HG03135 (cell line): ENCODE results near the gene GHR.

Experiments used
- ATAC-seq: cut with Tn5 transposase; IDR thresholded peaks from one replicate; pipeline ENCODE4 v1.9.1; 2021; ENCODE audit warnings: mild to moderate bottlenecking, moderate library complexity; ENCODE audit not compliant: unreplicated experiment

Gene GHR

GRCh38 chr5:42423285-42424165 is at the start of gene GHR:
Gene GHR, plus strand, starts transcription at chr5:42423439. Its CDS starts 142,436 bp downstream, at chr5:42565875.
- ATAC-seq, result peak; percentile 67

- no peak for ATAC-seq
Measured at GRCh38 chr5:42374679-42375273, 48.5 kb upstream of the GHR start.

- ATAC-seq, result no peak
Measured at GRCh38 chr5:42377496-42377895, 45.7 kb upstream of the GHR start.

- ATAC-seq, result no peak
Measured at GRCh38 chr5:42381973-42382372, 41.3 kb upstream of the GHR start.

- no peak for ATAC-seq
Measured at GRCh38 chr5:42387563-42387962, 35.7 kb upstream of the GHR start.

GRCh38 chr5:42390115-42390514 is 33.1 kb upstream of the GHR start:
- no peak for ATAC-seq

GRCh38 chr5:42392917-42393316 is 30.3 kb upstream of the GHR start:
- ATAC-seq, result no peak

- no peak for ATAC-seq
Measured at GRCh38 chr5:42396111-42396510, 27.1 kb upstream of the GHR start.

GRCh38 chr5:42397267-42397666 is 26.0 kb upstream of the GHR start:
- ATAC-seq, result no peak

GRCh38 chr5:42399702-42400101 is 23.5 kb upstream of the GHR start:
- ATAC-seq, result no peak

GRCh38 chr5:42400474-42400873 is 22.8 kb upstream of the GHR start:
- no peak for ATAC-seq

- ATAC-seq, result no peak
Measured at GRCh38 chr5:42403236-42403635, 20.0 kb upstream of the GHR start.

GRCh38 chr5:42404366-42404765 is 18.9 kb upstream of the GHR start:
- no peak for ATAC-seq

- no peak for ATAC-seq
Measured at GRCh38 chr5:42419294-42419693, 3.9 kb upstream of the GHR start.

- ATAC-seq, result no peak
Measured at GRCh38 chr5:42422656-42423280, 471 bp upstream of the GHR start.

GRCh38 chr5:42426016-42426415 is 2.8 kb downstream of the GHR start:
- no peak for ATAC-seq

GRCh38 chr5:42429694-42430093 is 6.5 kb downstream of the GHR start:
- no peak for ATAC-seq

GRCh38 chr5:42434047-42434724 is 10.9 kb downstream of the GHR start:
- no peak for ATAC-seq

GRCh38 chr5:42436051-42436450 is 12.8 kb downstream of the GHR start:
- ATAC-seq, result no peak

GRCh38 chr5:42454216-42454995 is 31.2 kb downstream of the GHR start:
- no peak for ATAC-seq

- ATAC-seq, result no peak
Measured at GRCh38 chr5:42461033-42461432, 37.8 kb downstream of the GHR start.
